ENCODE results near the gene OMD.

OMD gene

DNA sequence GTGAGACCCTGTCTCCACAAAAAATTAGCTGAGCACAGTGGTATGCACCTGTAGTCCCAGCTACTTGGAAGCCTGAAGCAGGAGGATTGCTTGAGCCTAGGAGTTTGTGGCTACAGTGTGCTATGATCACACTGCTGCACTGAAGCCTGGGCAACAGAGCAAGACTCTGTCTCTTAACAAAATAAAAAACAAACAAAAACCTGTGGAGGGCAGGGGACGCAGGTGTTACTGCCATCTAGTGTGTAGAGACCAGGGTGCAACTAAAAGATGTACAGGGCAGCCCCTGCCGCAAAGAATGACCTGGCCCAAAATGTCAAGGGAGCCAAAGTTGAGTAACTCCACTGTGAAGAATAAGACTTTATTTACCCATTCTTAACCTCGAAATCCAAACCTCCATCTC lies 30.9 kb upstream of the OMD start:
- DNase-seq (ENCODE audit: extremely low spot score), result peak; percentile 38
- ChIA-PET POLR2A (no interaction called here), CTCF (no interaction called here)
- TF ChIP-seq HDGF (IDR thresholded peaks at IDR 0.05; ENCODE audit: borderline replicate concordance) (no peak), CTBP1 (IDR thresholded peaks at IDR 0.05; ENCODE audit: borderline replicate concordance) (no peak), FOXK2 (IDR thresholded peaks at IDR 0.05) (no peak), ZNF384 (IDR thresholded peaks at IDR 0.05) (no peak), BHLHE40 (IDR thresholded peaks at IDR 0.05; ENCODE audit: borderline replicate concordance) (no peak), SP1 (IDR thresholded peaks at IDR 0.05) (no peak), SUZ12 (IDR thresholded peaks at IDR 0.05) (no peak), TARDBP (IDR thresholded peaks at IDR 0.05) (no peak), NFRKB (IDR thresholded peaks at IDR 0.05) (no peak), FOXM1 (IDR thresholded peaks at IDR 0.05; ENCODE audit: borderline replicate concordance) (no peak), L3MBTL2 (conservative IDR thresholded peaks at IDR 0.05) (no peak), FOXA1 (IDR thresholded peaks at IDR 0.05) (no peak), ELF4 (IDR thresholded peaks at IDR 0.05) (no peak), ARNT (IDR thresholded peaks at IDR 0.05) (no peak), LEF1 (IDR thresholded peaks at IDR 0.05; ENCODE audit: borderline replicate concordance) (no peak)
- TF ChIP-seq, protein P1, sequence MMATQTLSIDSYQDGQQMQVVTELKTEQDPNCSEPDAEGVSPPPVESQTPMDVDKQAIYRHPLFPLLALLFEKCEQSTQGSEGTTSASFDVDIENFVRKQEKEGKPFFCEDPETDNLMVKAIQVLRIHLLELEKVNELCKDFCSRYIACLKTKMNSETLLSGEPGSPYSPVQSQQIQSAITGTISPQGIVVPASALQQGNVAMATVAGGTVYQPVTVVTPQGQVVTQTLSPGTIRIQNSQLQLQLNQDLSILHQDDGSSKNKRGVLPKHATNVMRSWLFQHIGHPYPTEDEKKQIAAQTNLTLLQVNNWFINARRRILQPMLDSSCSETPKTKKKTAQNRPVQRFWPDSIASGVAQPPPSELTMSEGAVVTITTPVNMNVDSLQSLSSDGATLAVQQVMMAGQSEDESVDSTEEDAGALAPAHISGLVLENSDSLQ (IDR thresholded peaks at IDR 0.05), result no peak

DNA sequence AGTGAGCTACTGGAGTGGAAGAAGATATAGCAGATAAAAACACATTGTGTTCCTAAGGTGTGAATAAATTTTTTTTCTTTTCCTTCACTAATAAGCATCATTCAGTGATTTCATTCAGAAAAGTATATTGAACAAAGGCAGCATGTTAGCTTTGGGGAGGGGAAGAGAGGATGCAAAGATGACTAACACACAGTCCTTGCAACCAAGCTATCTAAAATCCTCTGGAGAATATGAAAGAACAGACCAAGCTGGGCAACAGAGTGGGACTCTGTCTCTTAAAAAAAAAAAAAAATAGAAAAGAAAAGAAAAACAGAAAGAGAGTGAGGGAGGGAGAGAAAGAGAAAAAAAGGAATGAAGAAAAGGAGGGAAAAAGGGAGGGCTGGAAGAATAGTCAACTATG lies 22.3 kb upstream of the OMD start:
- CTCF ChIA-PET, result no interaction called here
- TF ChIP-seq SP1 (IDR thresholded peaks at IDR 0.05) (no peak), ZNF384 (IDR thresholded peaks at IDR 0.05) (no peak), HDGF (IDR thresholded peaks at IDR 0.05; ENCODE audit: borderline replicate concordance) (no peak), FOXK2 (IDR thresholded peaks at IDR 0.05) (no peak), FOXA1 (IDR thresholded peaks at IDR 0.05) (no peak), LEF1 (IDR thresholded peaks at IDR 0.05; ENCODE audit: borderline replicate concordance) (no peak), SUZ12 (IDR thresholded peaks at IDR 0.05) (no peak), ARNT (IDR thresholded peaks at IDR 0.05) (no peak), L3MBTL2 (conservative IDR thresholded peaks at IDR 0.05) (no peak), FOXM1 (IDR thresholded peaks at IDR 0.05; ENCODE audit: borderline replicate concordance) (no peak), TARDBP (IDR thresholded peaks at IDR 0.05) (no peak), ELF4 (IDR thresholded peaks at IDR 0.05) (no peak)
- TF ChIP-seq, protein P1 (IDR thresholded peaks at IDR 0.05), result no peak
- POLR2A ChIA-PET, result interaction anchor here (1.5 kb wide), 1 partner anchor 120 kb away, joined by 4 read pairs; the partner anchor contains the start of gene CENPP
- DNase-seq (ENCODE audit: extremely low spot score), result no peak

DNA sequence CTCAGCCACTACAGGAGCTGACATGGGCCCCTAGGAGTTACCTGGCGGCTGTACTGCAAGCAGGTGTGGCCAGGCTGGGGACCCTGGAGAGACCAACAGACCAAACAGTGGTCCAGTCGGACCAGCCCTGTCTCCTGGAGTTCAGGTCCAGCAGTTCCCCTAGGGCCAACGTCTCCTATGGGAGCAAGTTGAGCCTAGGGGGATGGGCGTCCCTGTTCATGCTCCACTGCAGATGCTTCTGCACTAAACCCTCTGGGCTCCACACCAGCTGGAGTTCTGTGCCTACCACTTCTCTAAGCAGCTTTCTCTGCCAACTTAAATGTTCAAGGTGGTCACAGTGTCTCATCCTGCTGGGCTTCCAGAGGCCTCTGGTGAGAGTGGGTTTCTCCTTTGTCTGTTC lies 20.6 kb upstream of the OMD start:
- ChIA-PET CTCF (no interaction called here), POLR2A (no interaction called here)
- no peak for DNase-seq (ENCODE audit: extremely low spot score)
- TF ChIP-seq BHLHE40 (IDR thresholded peaks at IDR 0.05; ENCODE audit: borderline replicate concordance), result no peak
- no peak for TF ChIP-seq TARDBP (IDR thresholded peaks at IDR 0.05)
- TF ChIP-seq, protein P1 (IDR thresholded peaks at IDR 0.05), result no peak
- TF ChIP-seq NFRKB (IDR thresholded peaks at IDR 0.05), result no peak
- TF ChIP-seq ARNT (IDR thresholded peaks at IDR 0.05), result no peak
- no peak for TF ChIP-seq CTBP1 (IDR thresholded peaks at IDR 0.05; ENCODE audit: borderline replicate concordance)
- TF ChIP-seq FOXA1 (IDR thresholded peaks at IDR 0.05), result no peak
- TF ChIP-seq LEF1 (IDR thresholded peaks at IDR 0.05; ENCODE audit: borderline replicate concordance), result no peak
- TF ChIP-seq FOXM1 (IDR thresholded peaks at IDR 0.05; ENCODE audit: borderline replicate concordance), result no peak
- no peak for TF ChIP-seq FOXK2 (IDR thresholded peaks at IDR 0.05)
- TF ChIP-seq ELF4 (IDR thresholded peaks at IDR 0.05), result no peak
- no peak for TF ChIP-seq L3MBTL2 (conservative IDR thresholded peaks at IDR 0.05)
- no peak for TF ChIP-seq ZNF384 (IDR thresholded peaks at IDR 0.05)
- TF ChIP-seq SP1 (IDR thresholded peaks at IDR 0.05), result no peak
- TF ChIP-seq SUZ12 (IDR thresholded peaks at IDR 0.05), result no peak
- no peak for TF ChIP-seq HDGF (IDR thresholded peaks at IDR 0.05; ENCODE audit: borderline replicate concordance)

DNA sequence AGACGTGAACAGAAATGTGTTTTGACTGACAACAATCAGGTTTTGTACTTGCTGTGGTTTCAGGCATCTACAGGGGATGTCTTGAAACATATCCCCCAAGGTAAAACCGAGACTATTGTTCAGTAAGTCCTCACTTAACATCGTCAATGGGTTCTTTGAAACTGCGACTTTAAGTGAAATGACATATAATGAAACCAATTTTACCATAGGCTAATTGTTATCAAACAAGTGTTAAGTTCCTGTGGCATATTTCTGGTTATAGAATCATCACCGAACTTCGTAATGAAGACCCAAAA lies 16.4 kb upstream of the OMD start:
- no peak for DNase-seq (ENCODE audit: extremely low spot score)
- TF ChIP-seq SUZ12 (IDR thresholded peaks at IDR 0.05) (no peak), L3MBTL2 (conservative IDR thresholded peaks at IDR 0.05) (no peak), ELF4 (IDR thresholded peaks at IDR 0.05) (no peak), CTBP1 (IDR thresholded peaks at IDR 0.05; ENCODE audit: borderline replicate concordance) (no peak), ARNT (IDR thresholded peaks at IDR 0.05) (no peak), BHLHE40 (IDR thresholded peaks at IDR 0.05; ENCODE audit: borderline replicate concordance) (no peak)
- CTCF ChIA-PET, result no interaction called here
- POLR2A ChIA-PET, result no interaction called here

DNA sequence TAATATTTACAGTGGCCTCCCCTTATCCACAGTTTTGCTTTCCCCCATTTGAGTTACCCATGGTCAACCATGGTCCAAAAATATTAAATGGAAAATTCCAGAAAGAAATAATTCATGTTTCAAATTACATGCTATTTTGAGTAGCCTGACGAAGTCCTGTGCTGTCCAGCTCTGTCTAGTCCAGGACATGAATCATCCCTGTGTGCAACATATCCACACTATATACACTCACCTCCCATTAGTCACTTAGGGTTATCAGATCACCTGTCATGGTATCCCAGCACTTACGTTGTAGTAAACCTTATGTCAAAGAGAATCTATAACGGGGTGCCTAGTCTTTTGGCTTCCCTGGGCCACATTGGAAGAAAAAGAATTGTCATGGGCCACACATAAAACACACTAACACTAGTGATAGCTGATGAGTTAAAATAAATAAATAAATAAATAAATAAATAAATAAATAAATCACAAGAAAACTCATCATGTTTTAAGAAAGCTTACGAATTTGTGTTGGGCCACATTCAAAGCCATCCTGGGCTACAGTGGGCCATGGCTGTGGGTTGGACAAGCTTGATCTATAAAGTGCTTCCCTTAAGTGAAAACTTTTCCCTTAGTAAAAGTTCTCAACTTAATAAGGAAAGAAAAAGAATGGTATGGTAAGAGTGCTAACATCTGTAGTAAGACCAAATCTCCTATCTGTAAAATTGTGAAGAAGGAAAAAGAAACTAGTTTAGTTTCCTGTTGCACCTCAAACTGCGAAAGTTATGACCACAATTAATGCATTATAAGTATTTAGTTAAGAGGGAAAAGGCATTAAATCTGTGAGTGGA lies 15.9 kb upstream of the OMD start:
- DNase-seq (ENCODE audit: extremely low spot score), result no peak

More for the DNA sequence above, 15.9 kb upstream of the OMD start:
- TF ChIP-seq ARNT (IDR thresholded peaks at IDR 0.05), result no peak
- TF ChIP-seq SUZ12 (IDR thresholded peaks at IDR 0.05), result no peak
- TF ChIP-seq FOXM1 (IDR thresholded peaks at IDR 0.05; ENCODE audit: borderline replicate concordance), result no peak
- TF ChIP-seq FOXA1 (IDR thresholded peaks at IDR 0.05), result no peak
- TF ChIP-seq, protein P1 (IDR thresholded peaks at IDR 0.05), result no peak
- TF ChIP-seq CTBP1 (IDR thresholded peaks at IDR 0.05; ENCODE audit: borderline replicate concordance), result no peak
- no peak for TF ChIP-seq TARDBP (IDR thresholded peaks at IDR 0.05)
- TF ChIP-seq FOXK2 (IDR thresholded peaks at IDR 0.05), result no peak
- no peak for TF ChIP-seq NFRKB (IDR thresholded peaks at IDR 0.05)
- TF ChIP-seq SP1 (IDR thresholded peaks at IDR 0.05), result no peak
- no peak for TF ChIP-seq BHLHE40 (IDR thresholded peaks at IDR 0.05; ENCODE audit: borderline replicate concordance)
- TF ChIP-seq ZNF384 (IDR thresholded peaks at IDR 0.05), result no peak
- no peak for TF ChIP-seq HDGF (IDR thresholded peaks at IDR 0.05; ENCODE audit: borderline replicate concordance)
- TF ChIP-seq LEF1 (IDR thresholded peaks at IDR 0.05; ENCODE audit: borderline replicate concordance), result no peak
- POLR2A ChIA-PET, result no interaction called here
- CTCF ChIA-PET, result no interaction called here

Data from HEK293T (cell line).